ENCODE measurements around the gene ACADVL. TPM values are rescaled to one million over a fixed set of nuclear protein-coding genes. Genes with fewer than 3 reads are reported as not detected.

Gene ACADVL
- total RNA-seq, 1 donor from 2014 or later = 966 TPM

GRCh38 chr17:7186241-7186640 lies 33.5 kb upstream of the ACADVL start:
- no peak for DNase-seq (ENCODE audit: low spot score)
- intact Hi-C loops (cut with DNase I) = no loop called here

GRCh38 chr17:7190276-7190917 lies 29.3 kb upstream of the ACADVL start:
- intact Hi-C loops (cut with DNase I) = no loop called here
- DNase-seq (ENCODE audit: low spot score) = no peak

DNA sequence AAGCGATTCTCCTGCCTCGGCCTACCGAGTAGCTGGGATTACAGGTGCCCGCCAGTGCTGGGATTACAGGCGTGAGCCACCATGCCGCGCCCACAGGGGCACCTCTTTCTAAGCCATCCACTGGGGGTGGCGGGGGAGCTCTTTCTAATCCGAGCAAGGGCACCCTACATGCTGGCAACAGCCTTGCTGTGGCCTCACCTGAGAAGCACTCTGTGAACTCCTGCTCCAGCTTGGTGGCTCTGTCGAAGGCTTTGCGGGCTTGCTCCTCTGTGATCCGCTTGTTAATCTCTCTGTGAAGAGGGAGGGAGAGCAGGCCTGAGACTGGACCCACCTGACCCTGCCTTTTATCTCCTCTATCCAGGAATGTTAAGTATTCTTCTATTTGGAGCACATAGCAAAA lies 28.7 kb upstream of the ACADVL start:
- no peak for DNase-seq (ENCODE audit: low spot score)
- intact Hi-C loops (cut with DNase I) = no loop called here

GRCh38 chr17:7191571-7192270 lies 28.0 kb upstream of the ACADVL start:
- no peak for DNase-seq (ENCODE audit: low spot score)
- intact Hi-C loops (cut with DNase I) = no loop called here

- no peak for DNase-seq (ENCODE audit: low spot score)
- intact Hi-C loops (cut with DNase I) = no loop called here
Observed at GRCh38 chr17:7192271-7192937, 27.3 kb upstream of the ACADVL start.

GRCh38 chr17:7195971-7196370 lies 23.8 kb upstream of the ACADVL start:
- intact Hi-C loops (cut with DNase I) = no loop called here
- no peak for DNase-seq (ENCODE audit: low spot score)

DNA sequence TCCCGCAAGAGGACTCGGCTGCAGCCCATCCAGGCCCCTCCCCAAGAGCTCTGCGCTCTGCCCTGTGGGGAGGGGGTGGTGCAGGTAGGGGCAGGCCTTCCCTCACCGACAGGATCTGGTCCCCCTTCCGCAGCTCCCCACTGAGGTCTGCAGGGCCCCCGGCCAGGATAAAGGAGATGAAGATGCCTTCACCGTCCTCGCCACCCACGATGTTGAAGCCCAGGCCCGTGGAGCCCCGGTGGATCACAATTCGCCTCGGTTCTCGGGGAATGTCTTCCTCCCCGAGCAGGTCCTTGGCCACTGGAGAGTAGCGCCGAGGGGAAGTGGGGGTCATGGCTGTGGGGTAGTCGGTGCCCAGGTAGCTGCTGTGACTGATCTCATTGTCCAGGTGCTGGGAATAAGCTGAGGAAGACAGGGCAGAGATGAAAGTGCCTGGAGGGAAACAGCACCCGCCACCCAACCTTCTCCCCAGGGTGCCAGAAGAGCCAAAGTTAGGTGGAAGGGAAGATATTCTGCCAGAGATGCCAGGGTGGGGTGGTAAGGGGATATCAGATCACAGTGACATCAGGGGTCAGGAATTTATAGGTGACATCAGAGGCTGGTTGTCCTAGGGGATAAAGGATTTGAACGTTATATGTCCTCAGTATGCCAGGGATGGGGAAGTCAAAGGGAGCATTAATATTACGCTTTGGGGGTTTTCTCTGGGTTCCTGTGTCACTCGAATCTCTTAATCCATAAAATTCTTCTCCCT lies 22.9 kb upstream of the ACADVL start:
- intact Hi-C loops (cut with DNase I) = no loop called here
- no peak for DNase-seq (ENCODE audit: low spot score)

- DNase-seq (ENCODE audit: low spot score) = no peak
- intact Hi-C loops (cut with DNase I) = no loop called here
Observed at GRCh38 chr17:7203391-7203790, 16.3 kb upstream of the ACADVL start.

GRCh38 chr17:7204336-7204735 lies 15.4 kb upstream of the ACADVL start:
- DNase-seq (ENCODE audit: low spot score) = no peak
- intact Hi-C loops (cut with DNase I) = no loop called here

- intact Hi-C loops (cut with DNase I) = no loop called here
- DNase-seq (ENCODE audit: low spot score) = peak; percentile 90
Observed at GRCh38 chr17:7204828-7205461, 14.8 kb upstream of the ACADVL start.

DNA sequence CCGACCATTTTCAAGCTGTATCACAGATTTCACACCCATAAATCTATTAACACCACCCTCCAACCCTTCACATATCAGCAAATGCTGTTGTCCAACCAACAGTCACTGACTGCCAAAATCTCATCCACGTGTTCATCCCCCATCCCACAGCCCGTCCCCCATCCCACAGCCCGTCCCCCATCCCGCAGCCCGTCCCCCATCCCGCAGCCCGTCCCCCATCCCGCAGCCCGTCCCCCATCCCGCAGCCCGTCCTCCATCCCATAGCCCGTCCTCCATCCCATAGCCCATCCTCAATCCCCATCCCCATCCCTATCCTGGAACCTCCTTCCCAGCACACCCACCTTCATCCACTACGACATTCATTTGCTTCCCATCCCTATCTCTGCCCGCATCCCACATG lies 14.2 kb upstream of the ACADVL start:
- no peak for DNase-seq (ENCODE audit: low spot score)
- intact Hi-C loops (cut with DNase I) = no loop called here

GRCh38 chr17:7207120-7208001 lies 12.4 kb upstream of the ACADVL start:
- intact Hi-C loops (cut with DNase I) = no loop called here
- DNase-seq (ENCODE audit: low spot score) = no peak

DNA sequence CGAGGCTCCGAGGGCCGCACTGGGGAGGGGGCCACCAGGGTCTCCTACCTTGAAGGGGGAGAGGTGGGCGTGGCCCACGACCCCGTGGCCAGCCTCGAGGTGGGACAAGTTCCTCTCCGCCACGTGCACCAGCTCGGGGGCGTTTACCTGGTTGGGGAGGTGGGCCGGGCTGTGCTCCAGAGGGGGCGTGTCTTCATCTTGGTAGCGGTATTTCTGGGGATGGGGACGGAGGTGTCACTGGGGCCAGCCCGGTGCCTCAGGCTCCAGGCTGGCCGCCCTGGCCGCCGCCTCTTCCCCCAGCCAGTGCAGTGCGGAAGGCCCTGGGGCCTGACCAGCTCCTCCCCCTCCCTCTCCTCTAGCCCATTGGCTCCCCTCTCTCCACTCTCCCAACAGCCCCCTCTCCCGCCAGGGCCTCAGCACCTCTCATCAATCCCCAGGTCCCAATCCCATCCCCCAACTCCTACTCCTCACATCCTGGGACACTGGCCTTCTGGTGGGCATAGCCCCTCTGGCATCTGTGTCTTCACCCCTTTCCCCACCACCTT lies 11.6 kb upstream of the ACADVL start:
- DNase-seq (ENCODE audit: low spot score) = peak; percentile 73
- intact Hi-C loops (cut with DNase I) = no loop called here

DNA sequence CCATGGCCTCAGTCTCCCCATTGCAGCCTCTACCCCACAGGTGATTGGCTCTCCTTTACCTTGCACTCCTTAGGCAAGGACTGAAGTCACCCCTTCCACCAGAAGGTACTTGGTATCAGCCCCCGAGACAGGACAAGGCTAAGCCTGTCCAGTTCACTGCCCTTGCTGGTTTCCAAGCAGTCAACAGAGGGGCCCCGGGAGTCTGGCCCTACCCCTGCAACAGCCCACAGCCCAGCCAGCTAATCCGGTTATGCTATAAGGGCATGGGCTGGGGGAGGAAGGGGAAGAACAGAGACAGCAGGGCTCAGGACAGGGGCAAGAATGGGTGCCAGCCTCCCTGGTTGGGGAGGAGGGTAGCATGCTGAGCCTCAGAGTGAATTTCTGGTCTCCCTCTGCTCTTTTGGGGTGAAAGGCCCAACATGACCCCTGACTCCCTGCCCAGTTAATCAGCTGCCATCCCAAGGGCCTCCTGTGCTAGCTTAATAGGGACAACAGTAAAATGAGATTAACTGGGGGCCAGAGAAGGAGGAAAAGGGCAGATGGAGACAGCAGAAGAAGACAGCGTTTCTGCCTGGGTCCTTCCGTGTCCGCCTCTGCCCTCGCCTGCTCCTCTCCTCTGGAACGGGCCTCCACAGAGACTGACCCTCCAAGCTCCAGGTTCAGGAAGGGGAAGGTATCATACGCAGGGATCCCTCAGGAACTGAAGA lies 10.8 kb upstream of the ACADVL start:
- intact Hi-C loops (cut with DNase I) = no loop called here
- DNase-seq (ENCODE audit: low spot score) = no peak

DNA sequence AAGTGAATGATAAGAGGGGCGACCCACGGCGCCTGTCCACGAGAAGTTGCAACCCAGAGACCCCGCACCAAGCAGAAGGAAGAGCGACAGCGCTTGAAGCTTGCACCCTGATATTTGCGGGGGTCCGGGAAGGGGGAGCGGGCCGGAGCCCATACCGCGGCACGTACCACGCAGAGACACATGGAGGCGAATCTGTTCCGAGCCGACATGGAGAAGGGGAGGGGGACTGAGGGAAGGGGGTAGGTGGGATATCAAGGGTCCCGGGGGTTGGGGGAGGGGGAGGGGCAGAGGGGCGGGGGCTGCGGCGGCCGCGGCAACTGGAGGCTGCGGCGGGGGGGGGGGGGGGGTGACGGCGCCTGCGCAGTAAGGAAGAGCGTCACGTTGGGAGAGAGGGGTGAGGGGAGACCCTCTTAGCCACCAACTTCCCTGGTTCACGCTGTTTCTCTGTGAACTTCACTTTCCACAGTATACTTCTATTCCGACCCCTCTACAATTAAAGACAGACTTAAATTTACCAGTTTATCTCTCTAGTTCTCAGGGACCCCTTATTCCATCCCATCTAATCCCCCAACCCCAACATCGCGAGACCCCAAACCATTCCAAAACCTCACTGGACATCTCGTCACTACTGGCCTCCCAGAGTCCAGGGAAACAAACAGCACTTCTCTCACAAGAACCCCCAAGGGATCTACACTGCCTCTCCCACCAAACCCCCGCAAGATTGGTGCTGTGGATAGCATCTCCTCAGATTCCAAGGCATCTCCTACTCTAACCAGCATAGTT lies 8.1 kb upstream of the ACADVL start:
- intact Hi-C loops (cut with DNase I) = no loop called here
- DNase-seq (ENCODE audit: low spot score) = no peak

- intact Hi-C loops (cut with DNase I) = no loop called here
- no peak for DNase-seq (ENCODE audit: low spot score)
Observed at GRCh38 chr17:7213895-7214299, 5.8 kb upstream of the ACADVL start.
